Ectodermal cell (in vitro differentiated cells): Measurements from ENCODE around the gene JAZF1.
"Not testable (repeated sequence)": the region's sequence is repeated elsewhere in the genome, so short reads cannot be mapped to it uniquely, and the experiment has no call there.

Experiments used
- H3K27ac ChIP-seq: 2 replicates; pipeline ENCODE4 v1.7.0; 2013; ENCODE audit warnings: mild to moderate bottlenecking, low read depth, low read length; ENCODE audit not compliant: insufficient read depth, poor library complexity, severe bottlenecking
- H3K27me3 ChIP-seq: 2 replicates; pipeline ENCODE4 v1.7.0; 2013; ENCODE audit warnings: mild to moderate bottlenecking, low read length; ENCODE audit not compliant: insufficient read depth, control insufficient read depth, poor library complexity, severe bottlenecking
- H3K36me3 ChIP-seq: one replicate; pipeline ENCODE4 v1.7.0; 2013; ENCODE audit warnings: low read length; ENCODE audit not compliant: control insufficient read depth, insufficient read depth
- H3K4me1 ChIP-seq: one replicate; pipeline ENCODE4 v1.7.0; 2013; ENCODE audit warnings: low read length; ENCODE audit not compliant: control insufficient read depth, insufficient read depth
- H3K4me3 ChIP-seq: 2 replicates; pipeline ENCODE4 v1.7.0; 2013; ENCODE audit warnings: low read depth, low read length, control low read depth; ENCODE audit not compliant: insufficient read depth
- H3K9me3 ChIP-seq: 2 replicates; pipeline ENCODE4 v1.7.0; 2013; ENCODE audit warnings: mild to moderate bottlenecking, low read length, moderate library complexity; ENCODE audit not compliant: control insufficient read depth
- WGBS, 2 experiments: methylation state at CpG; one replicate each; pipeline ENCODE4 v1.1.7; 2013; ENCODE audit warnings: missing lambda C conversion rate in 2 of 2; 5-methylcytosine and 5-hydroxymethylcytosine counted together

JAZF1 gene

DNA sequence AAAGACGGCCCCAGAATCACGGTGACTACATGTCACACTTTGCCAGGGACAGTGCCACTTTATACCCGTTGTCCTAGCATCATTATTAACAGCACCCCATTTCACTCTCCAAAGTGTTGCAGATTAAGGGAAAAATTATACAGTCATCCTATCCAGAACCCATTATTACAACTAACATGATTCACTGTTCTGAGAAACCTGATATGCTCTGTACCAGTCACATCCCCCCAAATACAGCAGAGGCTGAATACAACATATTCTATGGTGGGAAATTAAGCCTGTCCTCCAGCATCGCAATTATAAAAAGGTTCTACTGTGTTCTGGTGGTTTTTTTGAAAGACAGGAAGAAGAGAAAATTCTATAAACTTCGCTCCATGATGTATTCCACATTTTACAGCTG, 162.1 kb downstream of the JAZF1 start:
- Histone ChIP-seq H3K27me3 (no peaks in the 10 kb centered on the region), H3K9me3 (no peaks in the 10 kb centered on the region), H3K27ac (no peak overlapping the region), H3K4me3 (no peak overlapping the region), H3K36me3 (no peaks in the 10 kb centered on the region), H3K4me1 (no peaks in the 10 kb centered on the region)
- 90 to 92% methylated on average over 5 of the region's 5 CpGs for WGBS, 2 experiments

- Histone ChIP-seq H3K9me3 (no peaks in the 10 kb centered on the region), H3K27ac (no peak overlapping the region)
These were observed 162.6 kb downstream of the JAZF1 start for GRCh38 chr7:28018020-28018419.

DNA sequence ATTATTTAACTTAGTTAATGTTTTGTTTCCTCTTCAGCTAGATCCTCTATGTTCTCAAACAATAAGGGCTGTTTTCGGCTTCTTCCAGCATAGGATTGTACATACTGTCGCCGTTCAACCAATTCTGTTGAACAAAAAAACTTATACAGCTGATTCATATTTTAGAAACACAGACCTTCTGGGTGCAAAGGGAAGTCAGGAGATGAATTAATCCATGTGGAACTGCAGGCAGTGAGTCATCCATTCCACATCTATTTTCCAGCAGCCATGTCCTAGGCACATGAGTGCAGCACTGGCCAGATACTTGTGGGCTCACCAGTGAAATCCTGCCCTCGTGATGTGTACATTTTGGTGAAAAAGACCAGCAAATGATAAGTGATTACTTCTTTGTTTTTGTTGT, 163.2 kb downstream of the JAZF1 start:
- H3K36me3 ChIP-seq: no peaks in the 10 kb centered on the region
- WGBS, 2 experiments: 98% methylated on average over 4 of the region's 4 CpGs
- no peaks in the 10 kb centered on the region for H3K4me1 ChIP-seq

More at GRCh38 chr7:28018020-28018419, 162.6 kb downstream of the JAZF1 start:
- WGBS, 2 experiments: 87 to 88% methylated on average over 7 of the region's 7 CpGs
- Histone ChIP-seq H3K27me3 (no peaks in the 10 kb centered on the region), H3K4me1 (no peaks in the 10 kb centered on the region), H3K36me3 (no peaks in the 10 kb centered on the region), H3K4me3 (no peak overlapping the region)

DNA sequence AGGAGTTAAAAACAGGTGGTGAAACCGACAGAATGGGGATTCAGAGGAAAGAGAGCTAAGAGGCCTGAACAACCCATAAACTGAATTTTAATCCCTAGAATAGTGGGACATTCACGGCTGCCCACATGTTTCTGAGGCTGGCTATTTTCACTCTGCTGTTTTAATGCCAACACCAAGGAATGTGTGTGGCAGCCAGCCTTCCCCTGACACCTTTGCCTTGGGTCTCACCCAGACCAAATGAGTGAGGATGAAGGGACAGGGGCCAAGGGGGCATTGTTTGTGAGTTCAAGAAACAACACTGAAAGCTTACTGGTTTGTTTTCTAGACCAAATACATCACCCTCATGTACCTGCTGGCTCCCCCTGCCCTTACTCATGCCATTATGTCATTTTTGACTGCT, 164.3 kb downstream of the JAZF1 start:
- H3K27ac ChIP-seq: no peak overlapping the region
- H3K36me3 ChIP-seq: no peaks in the 10 kb centered on the region
- H3K9me3 ChIP-seq: no peaks in the 10 kb centered on the region
- H3K27me3 ChIP-seq: no peaks in the 10 kb centered on the region
- H3K4me1 ChIP-seq: no peaks in the 10 kb centered on the region
- WGBS, 2 experiments: 86 to 94% methylated on average over 2 of the region's 2 CpGs
- H3K4me3 ChIP-seq: no peak overlapping the region

More for the DNA sequence above, 163.2 kb downstream of the JAZF1 start:
- H3K27ac ChIP-seq: no peak overlapping the region
- H3K4me3 ChIP-seq: no peak overlapping the region
- no peaks in the 10 kb centered on the region for H3K27me3 ChIP-seq
- H3K9me3 ChIP-seq: no peaks in the 10 kb centered on the region

DNA sequence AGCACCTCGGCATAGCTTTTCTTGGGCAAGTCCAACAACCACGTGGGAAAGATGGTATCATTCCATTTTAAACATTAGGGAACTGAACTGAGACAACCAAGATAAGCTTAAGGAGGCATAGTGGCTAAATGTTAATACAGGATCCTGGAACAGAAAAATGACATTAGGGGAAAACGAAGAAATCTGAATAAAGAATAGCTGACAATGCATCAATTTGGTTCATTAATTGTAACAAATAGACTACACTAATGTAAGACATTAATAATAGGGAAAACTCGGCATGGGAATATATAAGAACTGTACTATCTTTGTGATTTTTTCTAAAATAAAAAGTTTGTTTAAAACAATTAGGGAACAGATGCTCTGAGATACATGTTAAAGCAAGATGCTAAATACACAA, 165.4 kb downstream of the JAZF1 start:
- Histone ChIP-seq H3K4me3 (no peak overlapping the region), H3K27me3 (no peaks in the 10 kb centered on the region), H3K27ac (no peak overlapping the region), H3K9me3 (peaks cover 3% of the 10 kb centered on the region), H3K4me1 (no peaks in the 10 kb centered on the region), H3K36me3 (no peaks in the 10 kb centered on the region)
- WGBS, 2 experiments: 93 to 96% methylated on average over 2 to 4 of the region's 4 CpGs

- not testable (repeated sequence) for H3K4me3 ChIP-seq, H3K27me3 ChIP-seq, H3K36me3 ChIP-seq, H3K4me1 ChIP-seq, H3K27ac ChIP-seq, H3K9me3 ChIP-seq
- whole genome bisulfite sequencing, 2 experiments: 91 to 96% methylated on average over 4 of the region's 4 CpGs
These were observed 166.3 kb downstream of the JAZF1 start for GRCh38 chr7:28014340-28014739.

GRCh38 chr7:28013441-28013840, 167.2 kb downstream of the JAZF1 start:
- Histone ChIP-seq H3K36me3 (no peaks in the 10 kb centered on the region), H3K4me1 (no peaks in the 10 kb centered on the region), H3K27me3 (no peaks in the 10 kb centered on the region), H3K27ac (no peak overlapping the region), H3K4me3 (no peak overlapping the region), H3K9me3 (peaks cover 3% of the 10 kb centered on the region)
- WGBS, 2 experiments: 94 to 98% methylated on average over 5 of the region's 5 CpGs

DNA sequence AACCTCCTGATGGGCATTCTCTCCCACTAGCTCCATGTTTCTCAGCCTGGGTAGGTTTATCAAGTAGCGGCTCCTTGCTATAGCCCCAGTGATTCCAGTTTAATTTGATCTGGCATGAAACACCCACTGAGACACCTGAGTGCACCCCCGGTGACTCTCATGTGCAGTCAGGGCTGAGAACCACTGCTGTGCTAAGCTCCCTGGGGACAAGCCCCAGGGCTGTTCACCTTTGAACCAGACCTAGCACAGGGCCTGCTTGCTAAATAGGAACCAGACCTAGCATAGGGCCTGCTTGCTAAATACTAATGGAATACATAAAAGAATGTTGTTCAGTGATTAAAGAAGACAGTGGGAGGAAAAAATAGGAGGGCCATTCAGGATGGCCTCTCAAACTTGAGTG, 167.6 kb downstream of the JAZF1 start:
- H3K27me3 ChIP-seq: no peaks in the 10 kb centered on the region
- no peaks in the 10 kb centered on the region for H3K36me3 ChIP-seq
- peaks cover 3% of the 10 kb centered on the region for H3K9me3 ChIP-seq
- no peaks in the 10 kb centered on the region for H3K4me1 ChIP-seq
- 94 to 97% methylated on average over 2 of the region's 2 CpGs for WGBS, 2 experiments
- H3K27ac ChIP-seq: no peak overlapping the region
- H3K4me3 ChIP-seq: no peak overlapping the region

DNA sequence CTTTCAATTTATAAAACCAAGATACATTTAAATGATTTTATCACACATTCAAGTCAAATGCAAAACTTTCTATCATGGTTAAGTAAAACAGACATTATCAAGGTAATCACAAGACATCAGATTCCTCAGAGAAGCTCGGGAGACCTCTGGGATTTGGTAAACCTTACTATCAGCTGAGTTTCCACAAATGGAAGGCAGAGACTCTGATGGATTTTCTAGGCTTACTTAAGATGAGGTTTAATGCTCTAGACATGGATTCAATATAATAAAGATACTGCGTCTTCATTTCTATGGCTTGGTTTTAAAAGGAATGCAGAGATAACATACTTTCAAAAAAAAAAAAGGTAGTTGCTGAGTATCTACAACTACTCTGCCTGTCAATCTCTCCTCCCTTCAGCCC, 171.7 kb downstream of the JAZF1 start:
- WGBS, 2 experiments: 70 to 86% methylated on average over 1 to 2 of the region's 2 CpGs
- Histone ChIP-seq H3K27ac (no peak overlapping the region), H3K9me3 (peaks cover 3% of the 10 kb centered on the region), H3K27me3 (no peaks in the 10 kb centered on the region), H3K4me3 (no peak overlapping the region), H3K4me1 (no peaks in the 10 kb centered on the region), H3K36me3 (no peaks in the 10 kb centered on the region)

DNA sequence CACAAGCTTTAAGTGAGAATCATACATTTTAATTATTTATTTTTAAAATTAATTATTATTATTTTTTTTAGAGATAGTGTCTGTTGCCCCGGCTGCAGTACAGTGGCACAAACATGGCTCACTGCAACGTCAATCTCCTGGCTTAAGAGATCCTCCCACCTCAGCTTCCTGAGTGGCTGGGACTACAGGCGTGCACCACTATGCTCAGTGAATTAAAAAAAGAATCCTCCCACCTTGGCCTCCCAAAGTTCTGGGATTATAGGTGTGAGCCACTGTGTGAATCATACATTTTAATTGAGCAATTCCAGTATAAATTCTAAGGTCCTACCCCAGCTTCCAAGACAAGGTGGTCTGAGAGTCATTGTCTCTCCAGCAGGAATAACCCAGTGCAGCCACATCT, 172.4 kb downstream of the JAZF1 start:
- no peak overlapping the region for H3K27ac ChIP-seq
- 78 to 95% methylated on average over 2 to 3 of the region's 3 CpGs for WGBS, 2 experiments

GRCh38 chr7:28006491-28006890, 174.1 kb downstream of the JAZF1 start:
- peaks cover 3% of the 10 kb centered on the region for H3K9me3 ChIP-seq
- no peaks in the 10 kb centered on the region for H3K36me3 ChIP-seq
- no peaks in the 10 kb centered on the region for H3K27me3 ChIP-seq
- H3K27ac ChIP-seq: no peak overlapping the region
- H3K4me3 ChIP-seq: no peak overlapping the region
- 100% methylated on average over 1 of the region's 1 CpG; no CpG with 5 or more reads in 1 of the 2 experiments for WGBS, 2 experiments
- H3K4me1 ChIP-seq: no peaks in the 10 kb centered on the region

More for the DNA sequence above, 172.4 kb downstream of the JAZF1 start:
- H3K36me3 ChIP-seq: no peaks in the 10 kb centered on the region
- H3K27me3 ChIP-seq: no peaks in the 10 kb centered on the region
- H3K4me3 ChIP-seq: no peak overlapping the region
- H3K9me3 ChIP-seq: peaks cover 3% of the 10 kb centered on the region
- H3K4me1 ChIP-seq: no peaks in the 10 kb centered on the region
